ENCODE results near the gene KRT33A.
"Not testable (repeated sequence)": the region's sequence is repeated elsewhere in the genome, so short reads cannot be mapped to it uniquely, and the experiment has no call there.

KRT33A gene

GRCh38 chr17:41360296-41360995 is 9.8 kb upstream of the KRT33A start:
- DNase-seq, result no peak

- DNase-seq, result no peak
Measured at GRCh38 chr17:41354536-41354935, 3.9 kb upstream of the KRT33A start.

GRCh38 chr17:41352597-41353366 is 2.2 kb upstream of the KRT33A start:
- DNase-seq, result no peak

GRCh38 chr17:41351177-41351576 is 549 bp upstream of the KRT33A start:
- no peak for DNase-seq

GRCh38 chr17:41347869-41348760 is 2.5 kb downstream of the KRT33A start:
- DNase-seq, result no peak

GRCh38 chr17:41346421-41346820 is 4.2 kb downstream of the KRT33A start:
- not testable (repeated sequence) for DNase-seq

- DNase-seq, result no peak
Measured at GRCh38 chr17:41345992-41346391, 4.6 kb downstream of the KRT33A start.

- DNase-seq, result no peak
Measured at GRCh38 chr17:41343029-41343428, 7.6 kb downstream of the KRT33A start.

GRCh38 chr17:41340934-41341861 is 9.4 kb downstream of the KRT33A start:
- DNase-seq, result peak; percentile 54

GRCh38 chr17:41340494-41340893 is 10.1 kb downstream of the KRT33A start:
- no peak for DNase-seq

GRCh38 chr17:41339571-41340172 is 11.0 kb downstream of the KRT33A start:
- no peak for DNase-seq

- DNase-seq, result peak; percentile 40
Measured at GRCh38 chr17:41338961-41339485, 11.6 kb downstream of the KRT33A start.

GRCh38 chr17:41335747-41336146 is 14.9 kb downstream of the KRT33A start:
- no peak for DNase-seq

- DNase-seq, result no peak
Measured at GRCh38 chr17:41334385-41335305, 16.0 kb downstream of the KRT33A start.

- DNase-seq, result no peak
Measured at GRCh38 chr17:41333836-41334235, 16.8 kb downstream of the KRT33A start.

- DNase-seq, result no peak
Measured at GRCh38 chr17:41333098-41333497, 17.5 kb downstream of the KRT33A start.

GRCh38 chr17:41332239-41332638 is 18.4 kb downstream of the KRT33A start:
- DNase-seq, result no peak

- no peak for DNase-seq
Measured at GRCh38 chr17:41331606-41332005, 19.0 kb downstream of the KRT33A start.

GRCh38 chr17:41329279-41329948 is 21.2 kb downstream of the KRT33A start:
- DNase-seq, result no peak

- no peak for DNase-seq
Measured at GRCh38 chr17:41328207-41328606, 22.4 kb downstream of the KRT33A start.

All from activated CD4-positive, alpha-beta T cell treated with anti-CD3 and anti-CD28 coated beads, Interleukin-2, amount 50 U/mL, for 1 hour (primary cell).